Measurements from ENCODE around the gene KLHL7. TPM values are rescaled to one million over a fixed set of nuclear protein-coding genes. Genes with fewer than 3 reads are reported as not detected.
"Not testable (repeated sequence)": the region's sequence is repeated elsewhere in the genome, so short reads cannot be mapped to it uniquely, and the experiment has no call there.

KLHL7 gene
- total RNA-seq, 2 donors from 2014 or later = 14.4 to 17.8 TPM

- intact Hi-C loops (cut with DNase I, micrococcal nuclease) = loop anchor here in 1 of 2 donors (5.0 kb wide), 1 partner anchor 76 kb away; the partner anchor contains the start of gene NUP42
- ATAC-seq (peak; percentile 49), DNase-seq (peak; percentile 41 to 48)
Measured at GRCh38 chr7:23106057-23106822, 655 bp downstream of the KLHL7 start.

GRCh38 chr7:23106823-23107663 is 1.5 kb downstream of the KLHL7 start:
- intact Hi-C loops (cut with DNase I, micrococcal nuclease) = loop anchor here in 1 of 2 donors (5.0 kb wide), 1 partner anchor 75 kb away; the partner anchor contains the start of gene NUP42
- DNase-seq = no peak
- ATAC-seq = no peak

- ATAC-seq (no peak), DNase-seq (no peak)
- intact Hi-C loops (cut with DNase I, micrococcal nuclease) = loop anchor here in 1 of 2 donors (5.0 kb wide), 1 partner anchor 75 kb away; the partner anchor contains the start of gene NUP42
Measured at GRCh38 chr7:23107781-23108180, 2.2 kb downstream of the KLHL7 start.

- intact Hi-C loops (cut with DNase I, micrococcal nuclease) = loop anchor here in 1 of 2 donors (5.0 kb wide), 1 partner anchor 73 kb away; the partner anchor contains the start of gene NUP42
- no peak for ATAC-seq
- no peak for DNase-seq
Measured at GRCh38 chr7:23108995-23109394, 3.4 kb downstream of the KLHL7 start.

- DNase-seq = no peak
- intact Hi-C loops (cut with DNase I, micrococcal nuclease) = loop anchor here in 1 of 2 donors (5.0 kb wide), 1 partner anchor 73 kb away; the partner anchor contains the start of gene NUP42
- no peak for ATAC-seq
Measured at GRCh38 chr7:23109470-23109869, 3.9 kb downstream of the KLHL7 start.

GRCh38 chr7:23114896-23115295 is 9.3 kb downstream of the KLHL7 start:
- DNase-seq = no peak
- intact Hi-C loops (cut with DNase I, micrococcal nuclease) = no loop called here
- no peak for ATAC-seq

- DNase-seq = no peak
- ATAC-seq = no peak
- intact Hi-C loops (cut with DNase I, micrococcal nuclease) = no loop called here
Measured at GRCh38 chr7:23115991-23116390, 10.4 kb downstream of the KLHL7 start.

GRCh38 chr7:23117841-23118240 is 12.3 kb downstream of the KLHL7 start:
- DNase-seq (no peak), ATAC-seq (no peak)
- intact Hi-C loops (cut with DNase I, micrococcal nuclease) = no loop called here

- ATAC-seq (no peak), DNase-seq (no peak)
- intact Hi-C loops (cut with DNase I, micrococcal nuclease) = no loop called here
Measured at GRCh38 chr7:23120106-23120505, 14.5 kb downstream of the KLHL7 start.

- no peak for ATAC-seq
- intact Hi-C loops (cut with DNase I, micrococcal nuclease) = no loop called here
- no peak for DNase-seq
Measured at GRCh38 chr7:23121165-23121564, 15.6 kb downstream of the KLHL7 start.

- DNase-seq (no peak), ATAC-seq (no peak)
- intact Hi-C loops (cut with DNase I, micrococcal nuclease) = no loop called here
Measured at GRCh38 chr7:23123007-23123406, 17.4 kb downstream of the KLHL7 start.

- no peak for DNase-seq
- ATAC-seq = no peak
- intact Hi-C loops (cut with DNase I, micrococcal nuclease) = no loop called here
Measured at GRCh38 chr7:23123465-23123864, 17.9 kb downstream of the KLHL7 start.

GRCh38 chr7:23129036-23129435 is 23.5 kb downstream of the KLHL7 start:
- ATAC-seq (no peak), DNase-seq (no peak)
- intact Hi-C loops (cut with DNase I, micrococcal nuclease) = no loop called here

GRCh38 chr7:23131799-23132198 is 26.2 kb downstream of the KLHL7 start:
- ATAC-seq; intact Hi-C loops (cut with DNase I, micrococcal nuclease); DNase-seq: not testable (repeated sequence)

- intact Hi-C loops (cut with DNase I, micrococcal nuclease) = no loop called here
- DNase-seq (no peak), ATAC-seq (no peak)
Measured at GRCh38 chr7:23133797-23134196, 28.2 kb downstream of the KLHL7 start.

GRCh38 chr7:23135755-23136154 is 30.2 kb downstream of the KLHL7 start:
- intact Hi-C loops (cut with DNase I, micrococcal nuclease) = no loop called here
- DNase-seq (no peak), ATAC-seq (no peak)

- intact Hi-C loops (cut with DNase I, micrococcal nuclease) = no loop called here
- ATAC-seq = no peak
- DNase-seq = no peak
Measured at GRCh38 chr7:23136216-23136615, 30.6 kb downstream of the KLHL7 start.

- DNase-seq (no peak), ATAC-seq (no peak)
- intact Hi-C loops (cut with DNase I, micrococcal nuclease) = no loop called here
Measured at GRCh38 chr7:23157679-23158078, 52.1 kb downstream of the KLHL7 start.

- intact Hi-C loops (cut with DNase I, micrococcal nuclease) = no loop called here
- DNase-seq = no peak
- no peak for ATAC-seq
Measured at GRCh38 chr7:23158546-23158945, 53.0 kb downstream of the KLHL7 start.

- ATAC-seq (no peak), DNase-seq (no peak)
- intact Hi-C loops (cut with DNase I, micrococcal nuclease) = no loop called here
Measured at GRCh38 chr7:23161482-23161881, 55.9 kb downstream of the KLHL7 start.
